H9 (cell line): ENCODE data around the gene CTNS. TPM values are rescaled to one million over a fixed set of nuclear protein-coding genes. Genes with fewer than 3 reads are reported as not detected.

ENCODE experiments used
- DNase-seq: peaks from one replicate; pipeline ENCODE4 v3.0.0-alpha.2; 2017
- H2AFZ ChIP-seq: one replicate; pipeline ENCODE4 v1.6.1; 2013; ENCODE audit warnings: mild to moderate bottlenecking, low read length, control low read depth, moderate library complexity
- H2AK5ac ChIP-seq: 2 replicates; pipeline ENCODE4 v1.6.1; 2013; ENCODE audit warnings: low read length, control low read depth, mixed read lengths; ENCODE audit not compliant: insufficient read length
- H2BK120ac ChIP-seq: one replicate; pipeline ENCODE4 v1.6.1; 2013; ENCODE audit warnings: low read depth, mild to moderate bottlenecking, low read length, control low read depth, inconsistent platforms; ENCODE audit not compliant: poor library complexity, severe bottlenecking
- H2BK12ac ChIP-seq: 2 replicates; pipeline ENCODE4 v1.6.1; 2013; ENCODE audit warnings: low read length, control low read depth, mixed read lengths, low read depth; ENCODE audit not compliant: insufficient read length
- H2BK15ac ChIP-seq: 2 replicates; pipeline ENCODE4 v1.6.1; 2013; ENCODE audit warnings: low read depth, low read length, control low read depth
- H2BK20ac ChIP-seq: one replicate; pipeline ENCODE4 v1.6.1; 2013; ENCODE audit warnings: low read depth, mild to moderate bottlenecking, low read length, control low read depth, inconsistent platforms; ENCODE audit not compliant: poor library complexity, severe bottlenecking
- H2BK5ac ChIP-seq: 2 replicates; pipeline ENCODE4 v1.6.1; 2013; ENCODE audit warnings: low read length, control low read depth, mixed read lengths; ENCODE audit not compliant: insufficient read length
- H3K14ac ChIP-seq: 2 replicates; pipeline ENCODE4 v1.6.1; 2013; ENCODE audit warnings: low read length, control low read depth; ENCODE audit not compliant: insufficient read depth
- H3K18ac ChIP-seq: 2 replicates; pipeline ENCODE4 v1.6.1; 2013; ENCODE audit warnings: low read depth, mild to moderate bottlenecking, mixed read lengths, low read length, control low read depth; ENCODE audit not compliant: insufficient read length
- H3K23ac ChIP-seq: 2 replicates; pipeline ENCODE4 v1.6.1; 2013; ENCODE audit warnings: low read length, control low read depth, mixed read lengths, low read depth; ENCODE audit not compliant: insufficient read length
- H3K23me2 ChIP-seq: 2 replicates; pipeline ENCODE4 v1.6.1; 2013; ENCODE audit warnings: low read depth, mild to moderate bottlenecking, mixed read lengths, low read length, control low read depth; ENCODE audit not compliant: insufficient read length, poor library complexity, severe bottlenecking
- H3K27ac ChIP-seq: 2 replicates; pipeline ENCODE4 v1.5.1; 2013; ENCODE audit warnings: low read length, control low read depth, mixed read lengths, low read depth; ENCODE audit not compliant: insufficient read length
- H3K27me3 ChIP-seq: 2 replicates; pipeline ENCODE4 v1.6.1; 2013; ENCODE audit warnings: low read length, control low read depth, inconsistent platforms; ENCODE audit not compliant: insufficient read depth
- H3K4ac ChIP-seq: 2 replicates; pipeline ENCODE4 v1.6.1; 2013; ENCODE audit warnings: low read depth, mild to moderate bottlenecking, control low read depth, inconsistent platforms, low read length, moderate library complexity
- H3K4me1 ChIP-seq: 2 replicates; pipeline ENCODE4 v1.6.1; 2013; ENCODE audit warnings: low read length, control low read depth, inconsistent platforms; ENCODE audit not compliant: insufficient read depth
- H3K4me2 ChIP-seq: 2 replicates; pipeline ENCODE4 v1.6.1; 2013; ENCODE audit warnings: low read length, control low read depth, mixed read lengths; ENCODE audit not compliant: insufficient read length, insufficient read depth
- H3K56ac ChIP-seq: 2 replicates; pipeline ENCODE4 v1.6.1; 2013; ENCODE audit warnings: low read depth, mild to moderate bottlenecking, mixed read lengths, low read length, control low read depth; ENCODE audit not compliant: insufficient read length
- H3K79me1 ChIP-seq: 2 replicates; pipeline ENCODE4 v1.6.1; 2013; ENCODE audit warnings: low read depth, mild to moderate bottlenecking, moderate library complexity, low read length, control low read depth, inconsistent platforms; ENCODE audit not compliant: insufficient read depth, poor library complexity, severe bottlenecking
- H3K79me2 ChIP-seq: 2 replicates; pipeline ENCODE4 v1.6.1; 2013; ENCODE audit warnings: low read length, control low read depth, inconsistent platforms; ENCODE audit not compliant: insufficient read depth
- H3K9ac ChIP-seq: 2 replicates; pipeline ENCODE4 v1.6.1; 2013; ENCODE audit warnings: low read length, control low read depth, mixed read lengths; ENCODE audit not compliant: insufficient read length; ENCODE audit errors: extremely low read depth
- H3K9me3 ChIP-seq: one replicate; pipeline ENCODE4 v1.6.1; 2013; ENCODE audit warnings: low read depth, low read length, inconsistent platforms; ENCODE audit not compliant: control insufficient read depth
- H3T11ph ChIP-seq: one replicate; pipeline ENCODE4 v1.6.1; 2013; ENCODE audit warnings: mild to moderate bottlenecking, low read length, control low read depth, inconsistent platforms
- H4K20me1 ChIP-seq: one replicate; pipeline ENCODE4 v1.6.1; 2013; ENCODE audit not compliant: control insufficient read depth, insufficient read length, insufficient read depth
- H4K5ac ChIP-seq: 2 replicates; pipeline ENCODE4 v1.6.1; 2013; ENCODE audit warnings: low read depth, mild to moderate bottlenecking, mixed read lengths, low read length, control low read depth; ENCODE audit not compliant: insufficient read length
- H4K8ac ChIP-seq: replicated peaks from 2 replicates; pipeline ENCODE4 v1.6.1; 2013; ENCODE audit warnings: low read length, control low read depth, mixed read lengths, low read depth; ENCODE audit not compliant: insufficient read length
- H4K91ac ChIP-seq: 2 replicates; pipeline ENCODE4 v1.6.1; 2013; ENCODE audit warnings: low read depth, mild to moderate bottlenecking, moderate library complexity, mixed read lengths, low read length, control low read depth; ENCODE audit not compliant: insufficient read length
- H3K27ac Mint-ChIP-seq, 3 experiments: 2 replicates in 2 of 3; 3 replicates in 1 of 3; pipeline ENCODE4 v1.8.0; 2020 to 2021; ENCODE audit warnings: mixed read lengths in 3 of 3, mild to moderate bottlenecking in 1 of 3, moderate library complexity in 1 of 3
- H3K27me3 Mint-ChIP-seq: 2 replicates; pipeline ENCODE4 v1.8.0; 2021; ENCODE audit warnings: low read depth, mild to moderate bottlenecking, moderate library complexity, mixed read lengths
- H3K36me3 Mint-ChIP-seq, 3 experiments: 2 replicates in 2 of 3; 3 replicates in 1 of 3; pipeline ENCODE4 v1.8.0; 2020 to 2021; ENCODE audit warnings: low read depth in 3 of 3, mixed read lengths in 3 of 3; ENCODE audit not compliant: insufficient read depth in 1 of 3
- H3K4me1 Mint-ChIP-seq, 2 experiments: 2 replicates each; pipeline ENCODE4 v1.8.0; 2020; ENCODE audit warnings: mixed read lengths in 2 of 2
- H3K4me3 Mint-ChIP-seq, 2 experiments: 2 replicates in 1 of 2; 3 replicates in 1 of 2; pipeline ENCODE4 v1.8.0; 2020 to 2021; ENCODE audit warnings: mild to moderate bottlenecking in 2 of 2, mixed read lengths in 2 of 2, moderate library complexity in 1 of 2
- H3K9me3 Mint-ChIP-seq, 2 experiments: 2 replicates in 1 of 2; 3 replicates in 1 of 2; pipeline ENCODE4 v1.8.0; 2020; ENCODE audit warnings: mild to moderate bottlenecking in 2 of 2, mixed read lengths in 2 of 2, moderate library complexity in 1 of 2
- WGBS: extraction: QIAGEN DNeasy Blood & Tissue Kit; methylation state at CpG from one replicate; pipeline ENCODE4 v1.1.7; 2013; ENCODE audit warnings: missing lambda C conversion rate, low lambda C conversion rate, mixed read lengths; ENCODE audit not compliant: insufficient read length; ENCODE audit errors: extremely low coverage; 5-methylcytosine and 5-hydroxymethylcytosine counted together
- total RNA-seq: library from RNA; stranded (reverse); gene quantifications from 2 replicates; pipeline ENCODE4 v1.2.1, GENCODE V29; 2021
- TF ChIP-seq, protein P1 (sequence below): fragments of 200-600 bp; sonication (generic); conservative IDR thresholded peaks from 3 replicates; pipeline ENCODE4 v1.8.0; 2021; ENCODE audit warnings: antibody characterized with exemption, mild to moderate bottlenecking

Gene CTNS
- total RNA-seq, 1 experiment from 2014 or later: 12.8 TPM

DNA sequence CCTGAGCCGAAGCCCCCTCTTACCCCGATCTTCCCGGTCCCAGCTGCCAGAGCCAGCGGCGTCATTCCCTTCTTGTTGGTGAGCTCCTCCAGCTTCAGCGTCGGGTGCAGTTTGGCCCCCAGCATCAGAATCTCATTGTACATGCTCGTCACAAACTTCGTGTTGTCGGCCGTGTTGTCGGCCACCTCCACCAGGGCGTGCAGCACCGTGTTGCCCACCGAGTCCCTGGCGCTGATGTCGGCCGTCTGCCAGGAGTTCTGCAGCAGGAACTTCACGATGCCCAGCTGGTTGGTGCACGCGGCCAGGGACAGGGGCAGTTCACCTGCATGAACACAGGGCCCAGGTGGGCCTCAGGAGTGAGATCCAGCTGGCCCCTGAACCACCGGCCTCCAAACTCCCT is 46.8 kb upstream of the CTNS start:
- no peak overlapping the region for H2BK5ac ChIP-seq
- H3K27me3 Mint-ChIP-seq: no peaks in the 10 kb centered on the region
- no peak overlapping the region for H3K4me2 ChIP-seq
- H4K20me1 ChIP-seq: no peaks in the 10 kb centered on the region
- H3K4me3 Mint-ChIP-seq: no peak overlapping the region
- no peak overlapping the region for H2BK120ac ChIP-seq
- H3K9ac ChIP-seq: no peak overlapping the region
- H4K8ac ChIP-seq: no peak overlapping the region
- H3K27ac Mint-ChIP-seq: peak overlapping the region in 1 of 3 experiments; percentile 69; a peak in 2 of 7 replicates
- H3K4me1 Mint-ChIP-seq: peaks cover 2% of the 10 kb centered on the region in 2 experiments; a peak in 3 of 4 replicates
- no peak overlapping the region for H2BK15ac ChIP-seq
- peaks cover 8 to 35% (median 34%) of the 10 kb centered on the region in 3 experiments for H3K36me3 Mint-ChIP-seq
- H3K56ac ChIP-seq: no peak overlapping the region
- no peaks in the 10 kb centered on the region for H3K27me3 ChIP-seq
- H3K14ac ChIP-seq: no peak overlapping the region
- H3K79me2 ChIP-seq: no peaks in the 10 kb centered on the region
- WGBS: no CpG with 5 or more reads among the region's 22 CpGs
- no peaks in the 10 kb centered on the region for H3K9me3 ChIP-seq
- H4K5ac ChIP-seq: no peak overlapping the region
- TF ChIP-seq, protein P1, sequence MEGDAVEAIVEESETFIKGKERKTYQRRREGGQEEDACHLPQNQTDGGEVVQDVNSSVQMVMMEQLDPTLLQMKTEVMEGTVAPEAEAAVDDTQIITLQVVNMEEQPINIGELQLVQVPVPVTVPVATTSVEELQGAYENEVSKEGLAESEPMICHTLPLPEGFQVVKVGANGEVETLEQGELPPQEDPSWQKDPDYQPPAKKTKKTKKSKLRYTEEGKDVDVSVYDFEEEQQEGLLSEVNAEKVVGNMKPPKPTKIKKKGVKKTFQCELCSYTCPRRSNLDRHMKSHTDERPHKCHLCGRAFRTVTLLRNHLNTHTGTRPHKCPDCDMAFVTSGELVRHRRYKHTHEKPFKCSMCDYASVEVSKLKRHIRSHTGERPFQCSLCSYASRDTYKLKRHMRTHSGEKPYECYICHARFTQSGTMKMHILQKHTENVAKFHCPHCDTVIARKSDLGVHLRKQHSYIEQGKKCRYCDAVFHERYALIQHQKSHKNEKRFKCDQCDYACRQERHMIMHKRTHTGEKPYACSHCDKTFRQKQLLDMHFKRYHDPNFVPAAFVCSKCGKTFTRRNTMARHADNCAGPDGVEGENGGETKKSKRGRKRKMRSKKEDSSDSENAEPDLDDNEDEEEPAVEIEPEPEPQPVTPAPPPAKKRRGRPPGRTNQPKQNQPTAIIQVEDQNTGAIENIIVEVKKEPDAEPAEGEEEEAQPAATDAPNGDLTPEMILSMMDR: no peak
- no peak overlapping the region for H3T11ph ChIP-seq
- no peak overlapping the region for H3K27ac ChIP-seq
- no peak overlapping the region for H3K23ac ChIP-seq
- DNase-seq: no peak
- no peak overlapping the region for H2BK12ac ChIP-seq
- H3K4me1 ChIP-seq: no peaks in the 10 kb centered on the region
- H3K9me3 Mint-ChIP-seq: no peaks in the 10 kb centered on the region
- H3K23me2 ChIP-seq: no peaks in the 10 kb centered on the region
- no peaks in the 10 kb centered on the region for H3K79me1 ChIP-seq
- H4K91ac ChIP-seq: no peak overlapping the region
- no peak overlapping the region for H2AFZ ChIP-seq
- H3K18ac ChIP-seq: no peak overlapping the region
- no peak overlapping the region for H3K4ac ChIP-seq
- H2AK5ac ChIP-seq: no peak overlapping the region
- no peak overlapping the region for H2BK20ac ChIP-seq
